ENCODE measurements around the gene USF2.
"Not testable (repeated sequence)": the region's sequence is repeated elsewhere in the genome, so short reads cannot be mapped to it uniquely, and the experiment has no call there.

USF2 gene

DNA sequence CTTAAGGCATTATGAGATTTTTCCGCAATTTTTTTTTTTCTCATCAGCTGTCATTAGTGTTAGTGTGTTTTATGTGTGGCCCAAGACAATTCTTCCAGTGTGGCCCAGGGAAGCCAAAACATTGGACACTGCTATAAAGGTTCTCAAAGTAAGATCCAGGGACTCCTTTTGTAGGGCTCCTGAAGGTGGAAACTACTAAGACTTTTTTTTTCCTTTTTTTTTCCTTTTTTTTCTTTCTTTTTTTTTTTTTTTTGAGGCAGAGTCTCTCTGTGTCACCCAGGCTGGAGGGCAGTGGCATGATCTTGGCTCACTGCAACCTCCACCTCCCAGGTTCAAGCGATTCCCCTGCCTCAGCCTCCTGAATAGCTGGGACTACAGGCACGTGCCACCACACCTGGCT, 16.7 kb downstream of the USF2 start:
- not testable (repeated sequence) for DNase-seq

DNA sequence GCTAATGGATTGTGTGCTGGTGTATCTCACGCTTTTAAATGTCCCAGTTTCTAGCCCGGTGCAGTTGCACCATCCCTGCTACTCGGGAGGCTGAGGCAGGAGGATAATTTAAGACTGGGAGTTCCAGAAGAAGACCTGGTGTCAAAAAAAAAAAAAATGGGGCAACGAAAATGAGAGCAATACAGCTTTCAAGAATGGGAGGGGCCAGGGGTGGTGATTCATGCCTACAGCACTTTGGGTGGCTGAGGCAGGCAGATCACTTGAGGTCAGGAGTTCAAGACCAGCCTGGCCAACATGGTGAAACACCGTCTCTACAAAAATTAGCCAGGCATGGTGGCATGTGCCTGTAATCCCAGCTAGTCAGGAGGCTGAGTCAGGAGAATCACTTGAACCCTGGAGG, 17.3 kb downstream of the USF2 start:
- DNase-seq: not testable (repeated sequence)

DNA sequence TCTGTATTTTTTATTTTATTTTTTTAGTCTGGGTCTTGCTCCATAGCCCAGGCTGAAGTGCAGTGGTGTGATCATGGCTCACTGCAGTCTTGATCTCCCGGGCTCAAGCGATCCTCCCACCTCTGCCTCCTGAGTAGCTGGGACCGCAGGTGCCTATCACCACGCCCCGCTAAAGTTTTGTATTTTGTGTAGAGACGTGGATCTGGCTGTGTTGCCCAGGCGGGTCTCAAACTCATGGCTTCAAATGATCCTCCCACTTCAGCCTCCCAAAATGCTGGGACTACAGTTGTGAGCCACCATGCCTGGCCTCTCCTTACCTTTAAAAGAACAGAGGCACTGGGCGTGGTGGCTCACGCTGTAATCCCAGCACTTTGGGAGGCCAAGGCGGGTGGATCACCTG, 19.0 kb downstream of the USF2 start:
- DNase-seq: no peak

DNA sequence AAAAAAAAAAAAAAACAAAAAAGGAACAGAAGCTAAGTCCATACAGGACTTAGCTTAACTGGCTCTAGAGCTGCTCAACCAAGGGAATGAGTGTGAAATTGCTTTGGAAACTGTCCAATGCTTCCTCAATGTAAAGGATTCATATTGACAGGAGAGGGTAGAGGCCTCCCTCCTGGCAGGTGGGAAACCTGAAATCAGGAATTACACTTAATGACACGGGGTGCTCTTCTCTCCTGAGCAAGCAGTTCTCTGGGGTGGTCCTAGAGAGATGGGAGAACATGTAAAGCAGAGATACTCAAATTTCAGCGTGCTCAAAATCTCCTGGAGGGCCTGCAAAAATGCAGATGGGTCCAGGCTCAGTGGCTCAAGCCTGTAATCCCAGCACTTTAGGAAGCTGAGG, 19.6 kb downstream of the USF2 start:
- no peak for DNase-seq

DNA sequence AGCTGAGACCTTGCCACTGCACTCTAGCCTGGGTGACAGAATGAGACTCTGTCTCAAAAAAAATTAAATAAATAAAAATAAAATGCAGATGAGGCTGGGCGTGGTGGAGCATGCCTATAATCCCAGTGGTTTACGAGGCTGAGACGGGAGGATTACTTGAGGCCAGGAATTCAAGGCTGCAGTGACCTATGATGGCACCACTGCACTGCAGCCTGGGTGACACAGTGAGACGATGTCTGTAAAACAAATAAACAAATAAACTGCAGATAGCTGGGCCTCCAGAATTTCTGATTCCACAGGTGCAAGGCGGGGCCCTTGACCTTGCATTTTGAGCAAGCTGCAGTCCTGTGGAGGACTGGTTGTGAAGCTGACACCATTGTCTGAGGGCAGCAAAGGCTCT, 20.1 kb downstream of the USF2 start:
- no peak for DNase-seq

DNA sequence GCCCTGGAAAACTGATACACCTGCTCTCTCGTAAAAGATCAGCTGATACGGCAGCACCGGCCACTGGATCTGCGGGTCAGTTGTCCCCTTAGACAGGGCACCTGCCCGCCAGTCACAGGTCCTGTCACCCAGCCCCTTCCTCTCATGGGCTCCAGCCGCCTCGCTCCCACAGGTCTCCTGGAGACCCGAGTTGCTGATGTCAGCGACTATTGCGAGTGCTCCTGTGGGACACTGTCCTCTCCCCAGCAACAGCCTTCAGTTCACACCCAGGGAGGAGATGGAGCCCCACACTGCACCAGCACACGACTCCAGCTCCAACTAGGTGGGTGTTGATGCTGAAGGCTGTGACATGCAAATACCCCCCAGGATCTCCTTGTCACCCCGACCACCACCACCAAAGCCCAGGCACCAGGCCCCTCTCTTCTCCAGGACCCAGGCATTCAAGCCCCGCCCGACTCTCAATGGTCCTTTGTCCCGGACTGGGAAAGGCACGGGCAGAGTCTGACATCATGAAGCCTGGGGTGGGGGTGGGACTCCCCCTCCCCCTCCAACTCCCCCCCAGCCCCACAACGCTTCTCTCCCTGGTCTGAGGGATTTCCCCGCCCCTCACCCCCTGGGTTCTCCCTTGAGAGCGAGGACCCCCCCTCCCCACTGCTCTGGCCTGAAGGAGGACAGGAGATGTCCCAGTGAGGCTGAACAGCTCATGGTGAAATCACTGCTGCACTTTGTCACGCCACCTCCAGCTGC, 21.8 kb downstream of the USF2 start:
- DNase-seq: no peak

DNA sequence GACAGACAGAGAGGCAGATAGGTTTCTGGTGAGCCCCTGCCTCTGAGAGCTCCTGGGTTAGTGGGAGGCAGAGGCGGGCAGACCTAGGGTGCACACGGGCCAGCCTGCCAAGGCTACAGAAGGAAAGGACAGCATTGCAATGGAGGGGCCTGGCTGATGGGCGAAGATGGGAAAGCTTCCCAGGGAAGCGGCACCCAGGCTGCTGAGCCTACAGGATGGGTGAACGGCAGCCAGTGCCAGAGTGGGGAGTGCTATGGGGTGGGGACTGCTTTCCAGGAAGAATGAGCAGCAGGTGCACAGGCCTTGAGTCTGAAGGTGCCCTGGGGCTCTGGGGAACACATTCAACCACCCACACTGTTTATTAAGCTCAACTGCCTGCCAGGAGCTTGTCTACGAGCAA, 22.5 kb downstream of the USF2 start:
- DNase-seq: no peak

DNA sequence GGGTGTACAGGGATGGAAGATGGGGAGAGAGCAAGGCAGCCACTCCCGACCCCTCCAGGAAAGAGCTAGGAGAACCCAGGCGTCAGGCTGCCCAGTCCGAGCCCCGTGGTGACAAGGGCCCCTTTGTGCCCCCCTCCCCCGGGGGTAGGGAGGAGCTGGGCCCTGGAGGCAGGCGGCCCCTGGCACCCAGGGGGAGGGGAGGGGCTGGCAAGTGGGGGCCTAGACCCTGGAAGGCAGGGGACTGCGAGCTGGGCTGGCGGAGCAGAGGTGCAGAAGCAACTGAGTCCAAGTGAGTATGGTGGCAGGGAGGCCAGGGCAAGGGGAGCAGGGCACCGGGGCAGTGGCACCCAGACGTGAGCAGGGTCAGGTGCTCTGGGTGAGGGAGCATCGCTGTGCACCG, 23.2 kb downstream of the USF2 start, which contains the start of gene MAG:
TSS of gene MAG (plus strand) at position 246 of the 400 bp plus-strand sequence. CDS start 3,248 bp downstream, outside the sequence.
- DNase-seq: no peak

DNA sequence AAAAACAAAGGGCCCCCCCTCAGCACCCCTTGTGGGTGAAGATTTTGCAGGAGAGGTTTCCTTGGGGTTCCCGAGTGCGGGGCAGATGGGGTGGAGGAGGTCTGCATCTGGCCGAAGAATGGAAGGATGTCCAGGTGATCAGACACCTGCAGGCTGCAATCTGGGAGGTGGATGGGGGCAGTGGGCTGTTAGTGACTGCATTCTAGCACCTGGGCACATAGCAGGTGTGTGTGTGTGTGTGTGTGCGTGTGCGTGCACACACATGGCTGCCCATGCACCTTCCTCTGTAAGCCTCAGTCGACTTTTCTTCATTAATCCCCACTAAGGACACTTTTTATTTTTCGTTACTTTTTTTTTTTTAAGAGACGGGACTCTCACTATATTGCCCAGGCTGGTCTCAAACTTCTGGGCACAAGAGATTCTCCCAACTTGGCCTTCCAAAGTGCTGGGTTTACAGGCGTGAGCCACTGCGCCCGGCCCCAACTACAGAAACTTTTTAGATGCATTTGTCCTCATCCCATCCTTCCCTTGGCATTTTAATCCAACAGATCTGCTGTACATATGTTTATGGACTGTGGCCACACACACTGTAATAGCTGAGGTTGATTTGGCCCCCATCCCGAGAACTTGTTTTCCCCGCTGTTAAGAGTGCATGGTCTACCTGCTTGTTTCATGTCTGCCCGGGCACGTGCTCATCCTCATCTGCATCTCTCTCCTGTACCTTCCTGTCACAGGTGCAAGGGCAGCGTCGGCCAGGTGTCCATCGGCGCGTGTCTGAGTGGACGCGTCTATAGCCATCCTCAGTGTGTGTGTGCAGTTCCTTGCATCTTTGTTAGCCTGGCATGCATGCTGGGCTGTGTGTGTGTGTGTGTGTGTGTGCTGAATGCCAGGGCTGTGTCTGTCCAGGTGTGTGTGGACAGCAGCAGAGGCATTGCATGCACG, 23.9 kb downstream of the USF2 start:
- DNase-seq: no peak

DNA sequence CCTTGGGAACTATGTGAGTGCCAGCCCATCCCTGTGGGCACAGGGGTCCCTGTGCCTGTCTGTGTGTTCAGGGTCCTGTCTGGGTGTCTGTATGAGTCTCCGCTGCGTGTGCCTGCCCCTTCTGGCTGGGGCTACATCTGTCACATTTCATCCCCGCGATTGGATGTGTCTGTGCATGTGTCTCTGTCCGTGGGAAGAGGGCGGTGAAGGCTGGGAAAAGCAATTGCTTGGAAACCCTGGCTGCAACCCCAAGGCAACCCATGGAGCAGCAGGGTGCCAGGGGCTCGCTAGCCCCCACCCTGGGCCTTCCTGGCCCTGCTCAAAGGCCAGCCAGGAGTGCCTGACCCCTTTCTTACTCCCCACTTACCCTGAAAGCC, 24.6 kb downstream of the USF2 start:
- no peak for DNase-seq

DNA sequence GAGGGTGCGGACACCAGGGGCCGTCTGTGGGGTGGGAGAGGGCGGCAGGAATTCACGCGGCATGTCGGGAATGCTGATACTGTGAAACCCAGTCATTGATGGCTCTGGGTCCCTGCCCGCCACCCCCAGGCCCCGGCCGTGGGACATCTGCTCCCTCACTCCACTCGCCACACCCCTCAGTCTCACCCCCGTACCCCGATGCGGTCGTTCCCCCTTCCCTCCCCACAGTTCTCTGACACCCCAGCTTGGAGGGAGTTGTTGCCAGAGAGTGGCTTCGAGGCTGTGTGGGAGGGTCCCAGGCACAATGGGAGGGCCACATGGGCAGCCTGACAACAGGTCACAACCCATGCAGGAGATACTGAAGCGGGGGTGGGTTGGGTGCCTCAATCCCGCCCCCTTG, 25.0 kb downstream of the USF2 start:
- DNase-seq: no peak

DNA sequence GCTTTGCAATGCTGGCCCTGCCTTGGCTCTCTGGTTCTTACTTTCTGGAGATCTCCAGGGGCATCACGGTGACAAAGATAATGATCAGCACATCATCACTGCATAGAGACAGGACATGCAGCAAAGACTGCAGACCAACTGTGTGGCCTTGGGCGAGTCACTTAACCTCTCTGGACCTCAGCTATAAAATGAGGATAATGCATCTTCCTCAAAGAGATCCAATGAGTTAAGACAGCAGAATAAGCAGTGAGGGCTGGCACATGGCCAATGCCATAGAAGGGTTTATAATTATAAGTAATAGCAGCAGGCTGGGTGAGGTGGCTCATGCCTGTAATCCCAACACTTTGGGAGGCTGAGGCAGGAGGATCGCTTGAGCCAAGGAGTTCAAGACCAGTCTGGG, 25.6 kb downstream of the USF2 start:
- DNase-seq: no peak

DNA sequence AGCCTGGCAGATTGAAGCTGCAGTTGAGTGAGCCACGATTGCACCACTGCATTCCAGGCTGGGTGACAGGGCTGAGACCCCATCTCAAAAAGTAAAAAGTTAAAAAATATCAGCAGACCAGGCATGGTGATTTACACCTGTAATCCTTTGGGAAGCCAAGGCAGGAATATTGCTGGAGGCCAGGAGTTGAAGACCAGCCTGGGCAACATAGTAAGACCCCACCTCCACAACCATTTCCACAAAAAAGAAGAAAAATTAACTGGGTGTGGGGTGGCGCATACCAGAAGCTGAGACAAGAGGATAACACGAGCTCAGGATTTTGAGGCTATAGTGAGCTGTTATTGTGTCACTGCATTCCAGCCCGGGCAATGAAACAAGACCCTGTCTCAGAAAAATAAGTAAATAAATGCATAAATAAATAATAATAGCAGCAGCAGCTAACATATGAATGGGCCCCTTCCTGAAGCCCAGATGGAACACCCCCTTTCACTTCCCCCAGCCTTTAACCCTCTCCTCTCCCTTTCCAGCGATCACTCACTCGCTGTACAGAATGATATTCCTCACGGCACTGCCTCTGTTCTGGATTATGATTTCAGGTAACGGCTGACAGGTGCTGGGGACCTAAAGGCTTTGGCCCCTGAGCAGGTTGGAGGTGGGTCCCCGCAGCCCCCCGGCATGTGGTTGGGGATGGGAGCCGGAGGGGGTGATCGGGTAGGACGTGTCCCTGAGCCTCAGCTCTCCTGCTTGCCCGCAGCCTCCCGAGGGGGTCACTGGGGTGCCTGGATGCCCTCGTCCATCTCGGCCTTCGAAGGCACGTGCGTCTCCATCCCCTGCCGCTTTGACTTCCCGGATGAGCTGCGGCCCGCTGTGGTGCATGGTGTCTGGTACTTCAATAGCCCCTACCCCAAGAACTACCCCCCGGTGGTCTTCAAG, 26.4 kb downstream of the USF2 start:
- no peak for DNase-seq

DNA sequence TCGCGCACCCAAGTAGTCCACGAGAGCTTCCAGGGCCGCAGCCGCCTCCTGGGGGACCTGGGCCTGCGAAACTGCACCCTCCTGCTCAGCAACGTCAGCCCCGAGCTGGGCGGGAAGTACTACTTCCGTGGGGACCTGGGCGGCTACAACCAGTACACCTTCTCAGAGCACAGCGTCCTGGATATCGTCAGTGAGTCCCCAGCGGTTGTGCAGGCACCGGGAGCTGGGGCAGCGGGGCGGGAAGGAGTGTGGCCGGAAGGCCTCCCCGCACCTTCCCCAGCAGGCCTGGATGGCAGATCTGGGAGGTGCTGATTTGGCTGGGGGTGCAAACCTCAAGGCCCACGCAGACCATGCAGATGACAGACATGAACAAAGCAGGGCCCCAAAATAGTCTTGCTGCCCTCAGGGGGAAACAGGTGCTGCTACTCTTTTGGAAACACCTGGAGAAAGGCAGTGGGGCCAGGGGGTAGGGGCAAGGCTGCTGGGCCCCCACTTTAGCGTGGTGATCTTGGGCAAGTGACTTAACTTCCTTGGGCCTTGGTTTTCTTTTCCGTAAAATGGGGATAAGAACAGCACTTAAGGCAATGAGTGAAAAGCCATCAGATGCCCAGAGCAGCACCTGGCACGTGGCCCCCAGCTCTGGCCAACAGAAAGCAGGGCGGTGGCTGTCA, 27.2 kb downstream of the USF2 start:
- DNase-seq: no peak

DNA sequence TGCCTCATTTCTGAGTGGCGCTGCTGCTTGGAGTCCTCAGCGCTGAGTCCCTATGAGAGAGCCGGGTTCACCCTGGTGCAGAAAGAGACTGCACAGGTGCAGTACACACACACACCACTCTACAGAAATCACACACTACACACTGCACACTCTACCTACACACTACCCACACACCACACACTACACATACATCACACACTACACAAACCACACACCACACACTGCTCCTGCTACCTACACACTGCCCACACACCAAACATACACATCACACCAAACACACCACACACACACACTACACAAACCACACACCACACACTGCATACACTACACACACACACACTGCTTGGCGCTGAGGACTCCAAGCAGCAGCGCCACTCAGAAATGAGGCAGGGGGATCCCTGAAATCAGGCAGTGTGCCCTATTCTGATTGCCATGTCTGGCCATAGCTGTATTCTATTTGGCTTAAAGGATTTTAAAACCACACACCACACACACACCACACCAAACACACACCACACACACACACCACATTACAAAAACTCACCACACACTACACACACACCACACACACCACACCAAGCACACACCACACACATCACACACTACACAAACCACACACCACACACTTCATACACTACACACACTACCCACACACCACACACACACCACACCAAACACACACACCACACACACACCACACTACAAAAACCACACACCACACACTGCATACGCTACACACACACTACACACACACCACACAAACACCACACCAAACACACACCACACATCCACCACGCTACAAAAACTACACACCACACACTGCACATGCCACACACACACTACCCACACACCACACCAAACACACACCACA, 28.1 kb downstream of the USF2 start:
- DNase-seq: no peak

DNA sequence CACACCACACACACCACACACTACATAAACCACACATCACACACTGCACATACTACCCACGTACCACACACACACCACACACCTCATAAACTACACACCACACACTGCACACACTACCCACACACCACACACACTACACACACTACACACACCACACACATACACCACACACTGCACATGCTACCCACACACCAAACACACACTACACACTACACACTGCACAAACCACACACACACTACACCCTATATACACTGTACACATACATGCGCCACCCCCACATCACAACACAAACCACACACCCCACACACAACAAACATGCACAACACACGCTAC, 28.7 kb downstream of the USF2 start:
- no peak for DNase-seq

DNA sequence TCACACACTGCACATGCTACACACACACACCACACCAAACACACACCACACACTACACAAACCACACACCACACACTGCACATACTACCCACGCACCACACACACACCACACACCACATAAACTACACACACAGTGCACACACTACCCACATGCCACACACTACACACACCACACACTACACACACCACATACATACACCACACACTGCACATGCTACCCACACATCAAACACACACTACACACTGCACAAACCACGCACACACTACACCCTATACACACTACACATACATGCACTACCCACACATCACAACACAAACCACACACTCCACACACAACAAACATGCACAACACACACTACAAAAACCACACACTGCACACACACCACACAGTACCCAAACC, 29.2 kb downstream of the USF2 start:
- DNase-seq: no peak

DNA sequence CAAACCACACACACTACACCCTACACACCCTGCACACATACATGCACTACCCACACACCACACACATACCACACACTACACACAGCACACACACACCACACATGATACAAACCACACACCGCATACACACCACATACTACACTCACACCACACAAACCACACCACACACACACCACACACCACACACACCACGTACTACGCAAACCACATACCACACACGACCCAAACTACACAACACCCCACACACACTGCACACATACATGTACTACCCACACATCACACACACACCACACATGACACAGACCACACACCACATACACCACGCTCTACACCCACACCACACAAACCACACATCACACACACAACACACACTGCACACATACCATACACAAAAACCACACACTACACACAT, 29.8 kb downstream of the USF2 start:
- no peak for DNase-seq

DNA sequence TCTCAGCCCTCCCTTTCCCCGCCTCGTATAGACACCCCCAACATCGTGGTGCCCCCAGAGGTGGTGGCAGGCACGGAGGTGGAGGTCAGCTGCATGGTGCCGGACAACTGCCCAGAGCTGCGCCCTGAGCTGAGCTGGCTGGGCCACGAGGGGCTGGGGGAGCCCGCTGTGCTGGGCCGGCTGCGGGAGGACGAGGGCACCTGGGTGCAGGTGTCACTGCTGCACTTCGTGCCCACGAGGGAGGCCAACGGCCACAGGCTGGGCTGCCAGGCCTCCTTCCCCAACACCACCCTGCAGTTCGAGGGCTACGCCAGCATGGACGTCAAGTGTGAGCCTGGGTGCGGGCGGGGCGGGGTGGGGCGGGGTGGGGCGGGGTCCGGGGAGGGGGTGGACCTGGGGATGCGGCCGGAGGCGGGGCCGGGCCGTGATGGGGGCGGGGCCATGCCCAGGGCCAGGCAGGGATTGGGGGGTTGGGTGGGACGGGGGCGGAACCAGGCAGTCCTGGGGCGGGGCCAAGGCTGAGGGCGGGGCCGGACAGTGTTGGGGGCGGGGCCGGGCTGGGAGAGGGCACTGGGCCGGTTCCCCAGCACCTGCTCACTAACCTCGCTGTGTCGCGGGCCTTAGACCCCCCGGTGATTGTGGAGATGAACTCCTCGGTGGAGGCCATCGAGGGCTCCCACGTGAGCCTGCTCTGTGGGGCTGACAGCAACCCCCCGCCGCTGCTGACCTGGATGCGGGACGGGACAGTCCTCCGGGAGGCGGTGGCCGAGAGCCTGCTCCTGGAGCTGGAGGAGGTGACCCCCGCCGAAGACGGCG, 31.0 kb downstream of the USF2 start:
- DNase-seq: no peak

DNA sequence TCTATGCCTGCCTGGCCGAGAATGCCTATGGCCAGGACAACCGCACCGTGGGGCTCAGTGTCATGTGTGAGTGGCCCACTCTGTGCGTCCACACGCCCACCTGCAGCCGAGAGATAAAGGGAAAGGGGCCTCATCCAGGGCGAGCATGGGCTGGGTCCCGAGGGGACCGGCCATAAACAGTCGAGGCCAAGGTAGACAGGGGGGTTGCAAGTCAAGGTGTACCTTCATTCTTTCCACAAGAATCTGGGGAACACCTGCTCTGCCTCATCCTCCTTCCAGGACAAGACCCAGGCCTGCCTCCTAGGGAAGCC, 31.5 kb downstream of the USF2 start:
- no peak for DNase-seq

DNA sequence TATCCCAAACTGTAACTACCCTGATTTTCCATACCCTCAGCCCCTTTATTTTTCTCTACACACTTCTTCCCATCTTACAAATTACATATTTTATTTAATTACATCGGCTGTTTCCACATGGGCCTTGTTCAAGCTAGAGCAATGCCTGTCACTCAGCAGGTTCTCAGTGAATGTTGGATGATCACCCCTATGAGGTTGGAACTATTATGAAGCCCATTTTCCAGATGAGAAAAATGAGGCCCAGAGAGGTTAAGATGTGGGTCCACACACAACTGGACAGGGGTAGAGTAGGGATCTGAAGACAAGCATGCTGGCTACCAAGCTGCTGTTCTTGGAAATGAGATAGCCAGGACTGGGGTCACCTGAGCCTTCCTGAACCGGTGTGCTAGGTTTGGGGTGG, 33.2 kb downstream of the USF2 start:
- no peak for DNase-seq

Measured in GF-D8 (cell line).